ENCODE data around the gene SLC39A10.
"Not testable (repeated sequence)": the region's sequence is repeated elsewhere in the genome, so short reads cannot be mapped to it uniquely, and the experiment has no call there.

The SLC39A10 gene

DNA sequence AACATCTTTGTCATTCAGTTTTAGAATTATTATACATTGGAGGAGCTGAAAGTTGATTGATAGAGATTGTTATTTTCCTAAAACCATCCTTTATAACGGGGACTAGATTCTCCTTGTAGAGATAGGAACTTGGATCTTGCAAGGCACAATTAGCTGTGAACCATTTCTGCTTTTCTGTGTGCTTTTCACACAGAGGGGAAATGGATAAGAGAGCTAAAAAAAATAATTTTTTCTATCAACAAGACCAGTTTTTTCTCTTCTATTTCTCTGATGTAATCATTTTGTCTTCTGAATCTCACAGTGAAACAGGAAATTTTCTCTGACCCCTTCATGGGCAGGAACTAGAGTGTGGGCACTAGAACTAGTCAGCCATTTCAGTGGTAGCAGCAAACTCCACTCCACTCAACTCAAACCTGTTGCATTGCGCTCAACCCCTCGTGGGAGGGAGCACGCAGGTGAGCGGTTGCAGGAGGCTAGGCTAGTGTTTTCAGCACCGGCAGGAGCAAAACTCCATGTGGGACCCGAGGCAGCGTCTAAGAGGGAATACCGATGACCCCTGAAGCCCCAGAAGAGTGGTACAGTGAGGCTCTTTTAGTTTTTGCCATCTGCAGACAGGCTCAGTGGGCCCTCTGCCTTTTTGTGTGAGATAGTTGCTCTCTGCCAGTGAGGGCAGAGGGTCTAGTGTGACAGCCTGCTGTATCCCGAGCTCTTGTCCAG, 24.0 kb upstream of the SLC39A10 start:
- no peak overlapping the region for H3K4me3 ChIP-seq (ENCODE audit: low read length)
- H3K9me3 ChIP-seq (ENCODE audit: control insufficient read depth, low read length) = no peaks in the 10 kb centered on the region
- no peak overlapping the region for H3K9ac ChIP-seq (ENCODE audit: low read length)
- H3K27me3 ChIP-seq (replicated peaks; ENCODE audit: control insufficient read depth, insufficient read depth, low read length) = no peaks in the 10 kb centered on the region
- H3K36me3 ChIP-seq (ENCODE audit: control insufficient read depth, insufficient read depth, low read length, severe bottlenecking) = no peaks in the 10 kb centered on the region
- H3K4me1 ChIP-seq (ENCODE audit: control insufficient read depth, insufficient read depth, low read length) = no peaks in the 10 kb centered on the region
- no peak for DNase-seq (ENCODE audit: low read depth)

DNA sequence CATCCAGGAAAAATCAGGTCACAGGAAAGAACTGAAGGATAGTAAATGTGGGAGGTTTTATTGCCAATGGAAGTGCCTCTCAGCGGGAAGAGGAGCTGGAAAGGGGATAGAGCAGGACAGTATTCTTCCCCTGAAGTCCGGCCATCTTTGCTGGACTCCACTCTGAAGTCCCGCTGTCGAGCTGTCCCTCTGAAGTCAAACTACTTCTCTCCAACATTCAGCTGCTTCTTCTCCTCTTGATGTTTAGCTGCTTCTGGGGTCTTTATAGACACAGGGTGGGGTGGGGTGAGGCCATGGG, 23.5 kb upstream of the SLC39A10 start:
- H3K4me1 ChIP-seq (ENCODE audit: control insufficient read depth, insufficient read depth, low read length) = no peaks in the 10 kb centered on the region
- no peak for DNase-seq (ENCODE audit: low read depth)
- no peaks in the 10 kb centered on the region for H3K9me3 ChIP-seq (ENCODE audit: control insufficient read depth, low read length)
- H3K27me3 ChIP-seq (replicated peaks; ENCODE audit: control insufficient read depth, insufficient read depth, low read length) = no peaks in the 10 kb centered on the region
- H3K4me3 ChIP-seq (ENCODE audit: low read length) = no peak overlapping the region
- no peaks in the 10 kb centered on the region for H3K36me3 ChIP-seq (ENCODE audit: control insufficient read depth, insufficient read depth, low read length, severe bottlenecking)
- no peak overlapping the region for H3K9ac ChIP-seq (ENCODE audit: low read length)

DNA sequence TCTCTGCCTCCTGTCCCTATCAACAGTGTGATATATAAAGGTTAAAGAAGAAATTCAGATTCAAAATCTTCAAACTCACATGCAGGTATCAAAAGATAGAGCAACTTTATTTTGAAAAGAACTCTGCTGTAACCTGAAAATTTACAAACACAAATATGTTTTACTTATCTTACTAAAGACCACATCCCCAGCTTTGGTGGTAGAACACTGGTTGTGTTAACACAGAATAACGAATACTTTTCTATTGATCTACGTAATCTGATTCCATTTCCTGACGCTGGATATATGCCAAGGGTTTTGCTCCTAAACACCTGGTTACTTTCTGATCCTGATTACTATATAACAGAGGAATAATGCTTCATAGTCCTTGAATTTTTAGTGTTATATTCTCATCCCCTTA, 23.1 kb upstream of the SLC39A10 start:
- Histone ChIP-seq H3K9me3 (ENCODE audit: control insufficient read depth, low read length) (no peaks in the 10 kb centered on the region), H3K36me3 (ENCODE audit: control insufficient read depth, insufficient read depth, low read length, severe bottlenecking) (no peaks in the 10 kb centered on the region), H3K9ac (ENCODE audit: low read length) (no peak overlapping the region), H3K4me1 (ENCODE audit: control insufficient read depth, insufficient read depth, low read length) (no peaks in the 10 kb centered on the region), H3K4me3 (ENCODE audit: low read length) (no peak overlapping the region), H3K27me3 (replicated peaks; ENCODE audit: control insufficient read depth, insufficient read depth, low read length) (no peaks in the 10 kb centered on the region)
- no peak for DNase-seq (ENCODE audit: low read depth)

- Histone ChIP-seq H3K9me3 (ENCODE audit: control insufficient read depth, low read length) (no peaks in the 10 kb centered on the region), H3K27me3 (replicated peaks; ENCODE audit: control insufficient read depth, insufficient read depth, low read length) (no peaks in the 10 kb centered on the region), H3K4me3 (ENCODE audit: low read length) (no peak overlapping the region), H3K9ac (ENCODE audit: low read length) (no peak overlapping the region), H3K36me3 (ENCODE audit: control insufficient read depth, insufficient read depth, low read length, severe bottlenecking) (no peaks in the 10 kb centered on the region), H3K4me1 (ENCODE audit: control insufficient read depth, insufficient read depth, low read length) (no peaks in the 10 kb centered on the region)
- DNase-seq (ENCODE audit: low read depth) = no peak
Observed at GRCh38 chr2:195636890-195637289, 20.1 kb upstream of the SLC39A10 start.

DNA sequence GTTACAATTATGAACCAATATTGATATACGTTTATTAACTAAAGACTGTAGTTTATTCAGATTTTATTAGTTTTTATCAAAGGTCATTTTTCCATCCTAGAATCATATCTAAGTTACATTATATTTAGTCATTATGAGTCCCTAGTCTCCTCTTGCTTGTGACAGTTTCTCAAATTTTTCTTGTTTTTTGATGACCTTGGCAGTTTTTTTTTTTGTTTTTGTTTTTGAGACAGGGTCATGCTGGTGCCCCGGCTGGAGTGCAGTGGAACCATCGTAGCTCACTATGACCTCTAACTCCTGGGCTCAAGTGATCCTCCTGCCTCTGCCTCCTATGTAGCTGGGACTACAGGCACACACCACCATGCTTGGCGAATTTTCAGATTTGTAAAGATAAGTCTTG, 18.3 kb upstream of the SLC39A10 start:
- Histone ChIP-seq H3K9ac (ENCODE audit: low read length) (no peak overlapping the region), H3K27me3 (replicated peaks; ENCODE audit: control insufficient read depth, insufficient read depth, low read length) (no peaks in the 10 kb centered on the region), H3K9me3 (ENCODE audit: control insufficient read depth, low read length) (no peaks in the 10 kb centered on the region), H3K36me3 (ENCODE audit: control insufficient read depth, insufficient read depth, low read length, severe bottlenecking) (no peaks in the 10 kb centered on the region), H3K4me3 (ENCODE audit: low read length) (no peak overlapping the region), H3K4me1 (ENCODE audit: control insufficient read depth, insufficient read depth, low read length) (no peaks in the 10 kb centered on the region)
- DNase-seq (ENCODE audit: low read depth) = no peak

DNA sequence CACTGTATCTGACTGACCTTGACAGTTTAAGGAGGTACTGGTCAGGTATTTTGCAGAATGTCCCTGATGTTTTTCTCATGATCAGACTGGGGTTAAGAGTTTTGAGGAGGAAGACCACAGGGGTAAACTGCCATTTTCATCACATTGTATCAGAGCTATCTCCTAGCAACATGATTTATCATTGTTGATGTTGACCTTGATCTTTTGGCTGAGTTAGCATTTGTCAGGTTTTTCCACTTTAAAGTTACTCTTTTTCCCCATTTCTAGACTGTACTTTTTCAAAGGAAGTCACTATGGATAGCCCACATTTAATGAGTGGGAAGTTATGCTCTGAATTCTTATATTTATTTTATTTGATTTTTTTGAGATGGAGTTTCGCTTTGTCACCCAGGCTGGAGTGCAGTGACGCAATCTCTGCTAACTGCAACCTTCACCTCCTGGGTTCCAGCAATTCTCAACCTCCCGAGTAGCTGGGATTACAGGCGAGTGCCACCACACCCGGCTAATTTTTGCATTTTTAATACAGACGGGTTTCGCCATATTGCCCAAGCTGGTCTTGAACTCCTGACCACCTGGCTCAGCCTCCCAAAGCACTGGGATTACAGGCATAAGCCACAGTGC, 17.7 kb upstream of the SLC39A10 start:
- no peak overlapping the region for H3K4me3 ChIP-seq (ENCODE audit: low read length)
- no peaks in the 10 kb centered on the region for H3K36me3 ChIP-seq (ENCODE audit: control insufficient read depth, insufficient read depth, low read length, severe bottlenecking)
- no peak for DNase-seq (ENCODE audit: low read depth)
- no peaks in the 10 kb centered on the region for H3K4me1 ChIP-seq (ENCODE audit: control insufficient read depth, insufficient read depth, low read length)
- H3K27me3 ChIP-seq (replicated peaks; ENCODE audit: control insufficient read depth, insufficient read depth, low read length) = no peaks in the 10 kb centered on the region
- no peaks in the 10 kb centered on the region for H3K9me3 ChIP-seq (ENCODE audit: control insufficient read depth, low read length)
- H3K9ac ChIP-seq (ENCODE audit: low read length) = no peak overlapping the region

DNA sequence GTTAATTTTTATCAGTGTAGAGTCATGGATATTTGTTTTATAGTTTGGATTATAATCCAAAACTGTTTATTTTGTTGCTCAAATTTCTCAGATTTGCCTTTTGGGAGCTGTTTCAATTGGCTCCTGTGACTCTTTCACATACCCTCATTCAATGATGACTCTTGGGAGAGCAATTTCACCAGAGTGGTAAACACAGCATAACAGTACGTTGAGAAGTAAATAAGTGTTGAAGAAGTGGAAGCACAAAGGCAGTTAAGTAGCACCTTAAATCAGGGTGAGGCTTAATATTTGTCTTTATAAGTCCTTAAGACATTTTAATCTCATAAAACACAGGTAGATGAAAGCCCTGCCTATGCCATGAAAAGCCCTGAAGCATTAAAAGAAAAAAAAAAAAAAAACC, 17.1 kb upstream of the SLC39A10 start:
- DNase-seq (ENCODE audit: low read depth) = no peak
- Histone ChIP-seq H3K9ac (ENCODE audit: low read length) (no peak overlapping the region), H3K27me3 (replicated peaks; ENCODE audit: control insufficient read depth, insufficient read depth, low read length) (no peaks in the 10 kb centered on the region), H3K9me3 (ENCODE audit: control insufficient read depth, low read length) (no peaks in the 10 kb centered on the region), H3K4me3 (ENCODE audit: low read length) (no peak overlapping the region), H3K4me1 (ENCODE audit: control insufficient read depth, insufficient read depth, low read length) (no peaks in the 10 kb centered on the region), H3K36me3 (ENCODE audit: control insufficient read depth, insufficient read depth, low read length, severe bottlenecking) (no peaks in the 10 kb centered on the region)

DNA sequence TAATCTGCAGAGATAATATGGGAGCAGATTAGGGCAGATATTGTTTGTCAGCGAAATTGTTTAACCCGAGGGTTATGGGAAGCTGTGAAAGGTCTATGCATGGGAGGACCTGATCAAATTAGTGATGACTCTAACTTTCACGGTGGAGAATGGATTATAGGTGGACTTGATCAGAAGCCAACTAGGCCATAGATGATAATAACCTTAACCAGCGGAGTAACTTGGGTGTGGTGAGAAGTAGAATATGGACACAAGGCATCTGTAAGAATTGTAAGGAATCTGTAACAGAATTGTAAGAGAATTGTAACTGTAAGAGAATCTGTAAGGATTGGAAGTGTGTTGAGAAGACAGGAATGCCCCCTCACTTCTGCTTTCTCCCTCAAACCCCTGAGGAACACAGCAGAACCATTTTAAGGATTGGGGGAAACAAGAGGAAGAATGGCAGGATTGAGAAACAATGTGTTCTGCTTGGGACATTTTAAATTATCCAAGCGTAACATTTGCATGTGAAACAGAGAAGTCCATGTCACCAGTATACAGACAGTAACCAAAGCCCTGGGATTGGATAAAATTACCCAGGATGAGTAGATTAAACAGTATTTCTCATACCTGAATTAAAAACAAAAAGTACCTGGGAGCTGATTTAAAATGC, 14.9 kb upstream of the SLC39A10 start:
- no peaks in the 10 kb centered on the region for H3K9me3 ChIP-seq (ENCODE audit: control insufficient read depth, low read length)
- no peak for DNase-seq (ENCODE audit: low read depth)
- no peaks in the 10 kb centered on the region for H3K36me3 ChIP-seq (ENCODE audit: control insufficient read depth, insufficient read depth, low read length, severe bottlenecking)
- H3K4me1 ChIP-seq (ENCODE audit: control insufficient read depth, insufficient read depth, low read length) = no peaks in the 10 kb centered on the region
- no peak overlapping the region for H3K9ac ChIP-seq (ENCODE audit: low read length)
- H3K4me3 ChIP-seq (ENCODE audit: low read length) = no peak overlapping the region
- no peaks in the 10 kb centered on the region for H3K27me3 ChIP-seq (replicated peaks; ENCODE audit: control insufficient read depth, insufficient read depth, low read length)

GRCh38 chr2:195642679-195643068, 14.4 kb upstream of the SLC39A10 start:
- Histone ChIP-seq H3K9me3 (ENCODE audit: control insufficient read depth, low read length) (no peaks in the 10 kb centered on the region), H3K4me3 (ENCODE audit: low read length) (no peak overlapping the region), H3K27me3 (replicated peaks; ENCODE audit: control insufficient read depth, insufficient read depth, low read length) (no peaks in the 10 kb centered on the region), H3K4me1 (ENCODE audit: control insufficient read depth, insufficient read depth, low read length) (no peaks in the 10 kb centered on the region), H3K36me3 (ENCODE audit: control insufficient read depth, insufficient read depth, low read length, severe bottlenecking) (no peaks in the 10 kb centered on the region), H3K9ac (ENCODE audit: low read length) (no peak overlapping the region)
- DNase-seq (ENCODE audit: low read depth) = no peak

DNA sequence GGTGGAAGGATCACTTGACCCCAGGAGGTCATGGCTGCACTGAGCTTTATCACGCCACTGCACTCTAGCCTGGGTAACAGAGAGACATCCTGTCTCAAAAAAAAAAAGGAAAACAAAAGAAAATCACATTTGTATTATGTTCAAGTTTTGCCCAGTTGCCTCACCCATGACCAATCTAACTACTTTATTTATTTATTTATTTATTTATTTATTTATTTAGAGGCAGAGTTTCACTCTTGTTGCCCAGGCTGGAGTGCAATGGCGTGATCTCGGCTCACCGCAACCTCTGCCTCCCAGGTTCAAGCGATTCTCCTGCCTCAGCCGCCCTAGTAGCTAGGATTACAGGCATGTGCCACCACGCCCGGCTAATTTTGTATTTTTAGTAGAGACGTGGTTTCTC, 12.3 kb upstream of the SLC39A10 start:
- H3K27me3 ChIP-seq (replicated peaks; ENCODE audit: control insufficient read depth, insufficient read depth, low read length); H3K36me3 ChIP-seq (ENCODE audit: control insufficient read depth, insufficient read depth, low read length, severe bottlenecking); H3K4me3 ChIP-seq (ENCODE audit: low read length); DNase-seq (ENCODE audit: low read depth); H3K9ac ChIP-seq (ENCODE audit: low read length); H3K4me1 ChIP-seq (ENCODE audit: control insufficient read depth, insufficient read depth, low read length); H3K9me3 ChIP-seq (ENCODE audit: control insufficient read depth, low read length): not testable (repeated sequence)

DNA sequence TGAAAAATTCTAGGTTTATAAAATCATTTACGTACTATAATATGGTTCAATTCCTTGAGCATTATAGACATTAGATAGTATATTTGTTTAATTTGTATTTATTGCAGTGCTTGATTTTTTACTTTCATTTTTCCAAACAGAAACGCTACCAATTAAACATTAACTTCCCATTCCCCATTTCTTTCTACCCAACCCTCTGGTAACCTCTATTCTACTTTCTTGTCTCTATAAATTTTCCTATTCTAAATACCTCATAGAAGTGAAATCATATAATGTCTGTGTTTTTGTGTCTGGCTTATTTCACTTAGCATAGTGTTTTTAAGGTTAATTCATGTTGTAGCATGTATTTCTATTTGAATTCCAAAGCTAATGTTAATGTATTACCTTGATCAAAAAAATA, 11.6 kb upstream of the SLC39A10 start:
- H3K4me3 ChIP-seq (ENCODE audit: low read length) = no peak overlapping the region
- no peaks in the 10 kb centered on the region for H3K4me1 ChIP-seq (ENCODE audit: control insufficient read depth, insufficient read depth, low read length)
- DNase-seq (ENCODE audit: low read depth) = no peak
- H3K36me3 ChIP-seq (ENCODE audit: control insufficient read depth, insufficient read depth, low read length, severe bottlenecking) = no peaks in the 10 kb centered on the region
- no peak overlapping the region for H3K9ac ChIP-seq (ENCODE audit: low read length)
- H3K27me3 ChIP-seq (replicated peaks; ENCODE audit: control insufficient read depth, insufficient read depth, low read length) = no peaks in the 10 kb centered on the region
- H3K9me3 ChIP-seq (ENCODE audit: control insufficient read depth, low read length) = no peaks in the 10 kb centered on the region
